ENCODE results near the gene AVL9. TPM values are rescaled to one million over a fixed set of nuclear protein-coding genes. Genes with fewer than 3 reads are reported as not detected.
"Not testable (repeated sequence)": the region's sequence is repeated elsewhere in the genome, so short reads cannot be mapped to it uniquely, and the experiment has no call there.

The AVL9 gene
- total RNA-seq, 4 donors from 2014 or later: 33.6 to 45.1 (median 42.3) TPM

DNA sequence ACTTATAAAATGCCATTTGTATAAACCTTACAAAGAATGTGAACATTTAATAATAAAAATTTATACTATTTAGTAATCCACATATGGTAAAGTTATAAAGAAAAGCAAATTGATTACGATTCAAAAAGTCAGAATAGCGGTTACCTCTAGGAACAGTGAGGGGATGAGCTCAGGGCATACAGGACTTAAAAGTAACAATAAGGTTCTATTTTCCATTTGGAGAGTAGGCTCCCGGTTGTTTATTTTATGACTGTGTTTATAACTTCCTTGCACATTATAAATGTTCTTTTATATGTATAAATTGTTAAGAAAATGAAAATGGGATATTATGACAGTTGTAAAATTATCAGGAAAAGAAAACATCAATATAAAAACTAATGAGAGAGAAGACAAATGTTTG is 135.7 kb downstream of the AVL9 start:
- Histone ChIP-seq H3K27ac (no peak overlapping the region), H3K27me3 (no peaks in the 10 kb centered on the region), H3K4me1 (no peaks in the 10 kb centered on the region), H3K9me3 (no peaks in the 10 kb centered on the region), H3K36me3 (no peaks in the 10 kb centered on the region), H3K4me3 (replicated peaks in 1 of 3) (no peak overlapping the region)
- intact Hi-C loops (cut with DNase I): no loop called here
- no peak for TF ChIP-seq POLR2A (IDR thresholded peaks at IDR 0.05)
- TF ChIP-seq, protein P1, sequence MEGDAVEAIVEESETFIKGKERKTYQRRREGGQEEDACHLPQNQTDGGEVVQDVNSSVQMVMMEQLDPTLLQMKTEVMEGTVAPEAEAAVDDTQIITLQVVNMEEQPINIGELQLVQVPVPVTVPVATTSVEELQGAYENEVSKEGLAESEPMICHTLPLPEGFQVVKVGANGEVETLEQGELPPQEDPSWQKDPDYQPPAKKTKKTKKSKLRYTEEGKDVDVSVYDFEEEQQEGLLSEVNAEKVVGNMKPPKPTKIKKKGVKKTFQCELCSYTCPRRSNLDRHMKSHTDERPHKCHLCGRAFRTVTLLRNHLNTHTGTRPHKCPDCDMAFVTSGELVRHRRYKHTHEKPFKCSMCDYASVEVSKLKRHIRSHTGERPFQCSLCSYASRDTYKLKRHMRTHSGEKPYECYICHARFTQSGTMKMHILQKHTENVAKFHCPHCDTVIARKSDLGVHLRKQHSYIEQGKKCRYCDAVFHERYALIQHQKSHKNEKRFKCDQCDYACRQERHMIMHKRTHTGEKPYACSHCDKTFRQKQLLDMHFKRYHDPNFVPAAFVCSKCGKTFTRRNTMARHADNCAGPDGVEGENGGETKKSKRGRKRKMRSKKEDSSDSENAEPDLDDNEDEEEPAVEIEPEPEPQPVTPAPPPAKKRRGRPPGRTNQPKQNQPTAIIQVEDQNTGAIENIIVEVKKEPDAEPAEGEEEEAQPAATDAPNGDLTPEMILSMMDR (IDR thresholded peaks at IDR 0.05): no peak
- no peak for DNase-seq
- 60 to 76% methylated on average over 3 of the region's 3 CpGs for WGBS, 2 donors

DNA sequence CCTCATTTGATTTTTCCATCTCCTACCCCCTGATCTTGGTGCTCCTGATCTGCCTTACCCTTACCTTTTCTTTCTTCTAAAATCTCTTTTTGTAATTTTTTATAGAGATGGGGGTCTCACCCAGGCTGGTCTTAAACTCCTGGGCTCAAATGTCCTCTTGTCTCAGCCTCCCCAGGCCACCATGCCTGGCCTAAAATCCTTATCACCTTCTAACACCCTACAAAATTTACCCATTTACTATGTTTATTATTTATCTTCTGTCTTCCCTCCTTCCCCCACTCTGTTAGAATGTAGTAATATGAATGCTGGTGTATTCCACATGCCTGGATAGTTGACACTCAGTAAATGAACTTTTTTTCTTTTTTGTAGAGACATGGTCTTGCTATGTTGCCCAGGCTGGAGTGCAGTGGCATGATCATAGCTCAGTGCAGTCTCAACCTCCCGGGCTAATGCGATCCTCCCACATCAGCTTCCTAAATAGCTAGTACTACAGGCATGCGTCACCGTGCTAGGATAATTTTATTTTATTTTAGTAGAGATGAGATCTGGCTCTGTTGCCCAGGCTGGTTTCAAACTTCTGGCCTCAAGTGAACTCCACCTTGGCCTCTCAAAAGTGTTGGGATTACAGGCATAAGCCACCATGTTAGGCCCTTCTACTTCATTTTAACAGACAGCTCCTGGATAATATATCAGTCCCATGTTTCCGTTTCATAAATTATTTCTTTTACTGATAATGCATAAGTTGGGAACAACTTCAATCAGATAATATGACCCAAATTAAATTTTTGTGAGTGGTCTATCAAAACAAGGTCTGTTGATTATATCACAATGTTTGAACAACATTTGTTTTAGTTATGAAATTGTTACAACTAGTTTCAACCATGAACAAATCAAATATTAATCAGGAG is 136.6 kb downstream of the AVL9 start:
- H3K27ac ChIP-seq; intact Hi-C loops (cut with DNase I); DNase-seq; H3K27me3 ChIP-seq; H3K4me1 ChIP-seq; H3K4me3 ChIP-seq (replicated peaks in 1 of 3); H3K36me3 ChIP-seq; H3K9me3 ChIP-seq: not testable (repeated sequence)
- WGBS, 2 donors: 98 to 99% methylated on average over 5 of the region's 5 CpGs

DNA sequence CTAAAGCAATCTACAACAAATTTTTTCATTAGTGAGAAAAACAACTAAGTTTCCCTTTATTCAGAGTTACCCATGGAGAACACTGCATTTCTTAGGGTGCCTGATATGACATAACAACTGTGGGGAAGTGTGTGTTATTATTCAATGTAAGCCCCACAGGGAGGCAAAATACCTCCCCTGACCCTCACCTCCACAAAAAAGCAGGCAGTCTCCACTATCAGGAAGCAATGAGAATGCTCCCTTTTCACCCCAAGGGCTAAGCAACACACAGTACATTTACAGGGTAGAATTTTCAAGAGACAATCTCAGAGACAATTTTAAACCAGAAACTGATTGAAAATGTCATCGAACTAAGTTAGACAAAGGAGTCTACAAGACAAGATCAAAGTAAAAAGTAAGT is 138.2 kb downstream of the AVL9 start:
- H3K36me3 ChIP-seq; H3K4me1 ChIP-seq; H3K4me3 ChIP-seq (replicated peaks in 1 of 3); H3K27me3 ChIP-seq; H3K9me3 ChIP-seq; DNase-seq; H3K27ac ChIP-seq; intact Hi-C loops (cut with DNase I): not testable (repeated sequence)
- WGBS, 2 donors: no CpG with 5 or more reads among the region's 1 CpG

DNA sequence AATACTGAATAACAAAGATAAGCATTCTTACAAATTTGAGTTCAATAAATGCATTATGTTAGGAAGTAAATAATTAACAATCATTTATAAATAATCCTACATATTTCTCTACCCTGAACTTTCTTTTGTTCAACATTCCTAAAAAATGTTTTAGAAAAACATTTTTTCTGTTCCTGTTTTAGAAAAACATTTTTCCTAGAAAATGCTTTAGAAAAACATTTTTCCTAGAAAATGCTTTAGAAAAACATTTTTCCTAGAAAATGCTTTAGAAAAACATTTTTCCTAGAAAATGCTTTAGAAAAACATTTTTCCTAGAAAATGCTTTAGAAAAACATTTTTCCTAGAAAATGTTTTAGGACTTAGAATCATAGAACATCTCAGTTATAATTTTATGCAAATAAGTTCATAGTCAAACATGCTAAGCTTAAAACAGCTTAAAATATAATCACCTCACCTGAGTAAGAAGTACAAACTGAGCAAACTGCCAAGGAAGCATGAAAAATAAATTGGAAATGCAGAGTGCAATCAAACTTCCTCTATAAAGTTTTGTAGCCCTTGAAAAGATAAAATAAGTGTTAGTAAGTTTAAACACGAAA is 139.6 kb downstream of the AVL9 start:
- DNase-seq; H3K36me3 ChIP-seq; H3K9me3 ChIP-seq; intact Hi-C loops (cut with DNase I); H3K4me1 ChIP-seq; H3K4me3 ChIP-seq (replicated peaks in 1 of 3); H3K27me3 ChIP-seq; H3K27ac ChIP-seq: not testable (repeated sequence)
- WGBS, 2 donors: 80 to 94% methylated on average over 1 of the region's 1 CpG

DNA sequence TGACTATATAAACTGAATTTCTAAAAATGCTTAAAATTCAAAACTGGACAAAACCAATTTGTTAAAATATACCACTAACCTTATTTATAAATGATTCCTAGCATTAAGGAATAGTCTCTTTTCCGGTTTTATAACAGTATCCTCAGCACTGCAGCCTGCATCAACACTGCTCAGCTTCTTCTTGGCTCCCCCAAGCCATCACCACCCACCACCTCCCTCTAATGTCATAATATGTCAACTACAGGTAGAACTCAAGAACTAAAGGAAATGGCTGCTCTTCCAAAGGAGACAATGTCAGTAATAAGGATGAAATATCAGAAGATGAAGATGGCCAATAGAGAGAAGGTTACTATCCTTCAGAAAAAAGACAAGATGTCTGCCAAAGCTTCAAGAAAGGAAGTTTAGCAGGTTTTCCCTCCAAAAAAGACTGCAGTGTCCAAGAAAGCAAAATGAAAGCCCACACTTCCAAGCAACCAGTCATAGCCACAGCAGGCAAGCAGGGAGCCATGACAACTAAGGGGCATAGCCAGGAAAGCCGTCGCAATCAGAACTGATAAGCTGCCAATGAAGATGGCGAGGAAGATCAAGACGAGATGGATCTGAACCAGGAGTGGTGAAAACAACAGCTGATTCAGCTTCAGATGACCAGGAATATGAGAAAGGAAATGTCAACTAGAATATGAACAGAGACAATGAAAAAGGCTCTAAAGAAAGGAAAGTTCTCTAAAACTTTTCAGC is 141.6 kb downstream of the AVL9 start:
- H3K4me3 ChIP-seq (replicated peaks in 1 of 3); DNase-seq; H3K36me3 ChIP-seq; H3K9me3 ChIP-seq; intact Hi-C loops (cut with DNase I); H3K27me3 ChIP-seq; H3K4me1 ChIP-seq; H3K27ac ChIP-seq: not testable (repeated sequence)
- WGBS, 2 donors: 93 to 95% methylated on average over 5 of the region's 5 CpGs

DNA sequence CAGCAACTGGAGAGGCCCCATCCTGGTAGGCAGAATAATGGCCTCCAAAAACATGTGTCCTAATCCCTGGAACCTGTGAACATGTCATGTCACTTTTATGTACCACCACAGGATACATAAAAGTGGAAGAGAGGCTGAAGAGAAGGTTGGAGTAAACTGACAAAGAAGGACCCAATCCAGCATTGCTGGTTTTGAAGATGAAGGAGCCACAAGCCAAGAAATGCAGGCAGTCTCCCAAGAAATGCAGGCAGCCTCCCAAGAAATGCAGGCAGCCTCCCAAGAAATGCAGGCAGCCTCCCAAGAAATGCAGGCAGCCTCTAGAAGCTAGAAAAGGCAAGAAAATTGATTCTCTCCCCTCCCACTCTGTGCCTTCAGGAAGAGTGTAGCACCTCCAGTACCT is 142.3 kb downstream of the AVL9 start:
- H3K4me3 ChIP-seq (replicated peaks in 1 of 3); intact Hi-C loops (cut with DNase I); DNase-seq; H3K36me3 ChIP-seq; H3K9me3 ChIP-seq; H3K27me3 ChIP-seq; H3K27ac ChIP-seq; H3K4me1 ChIP-seq: not testable (repeated sequence)

Other genes starting within 250 kb of the AVL9 start
- 10 to 100 TPM; 26.4 to 94.6 (median 51.0) TPM for gene LSM5, start 5.1 kb upstream of the AVL9 start, total RNA-seq